ENCODE data around the gene MAB21L2.

MAB21L2 gene

GRCh38 chr4:150581641-150582051 is 305 bp upstream of the MAB21L2 start:
- no peak overlapping the region for H3K4me3 ChIP-seq (ENCODE audit: low read depth, low read length)
- TF ChIP-seq, protein P1, sequence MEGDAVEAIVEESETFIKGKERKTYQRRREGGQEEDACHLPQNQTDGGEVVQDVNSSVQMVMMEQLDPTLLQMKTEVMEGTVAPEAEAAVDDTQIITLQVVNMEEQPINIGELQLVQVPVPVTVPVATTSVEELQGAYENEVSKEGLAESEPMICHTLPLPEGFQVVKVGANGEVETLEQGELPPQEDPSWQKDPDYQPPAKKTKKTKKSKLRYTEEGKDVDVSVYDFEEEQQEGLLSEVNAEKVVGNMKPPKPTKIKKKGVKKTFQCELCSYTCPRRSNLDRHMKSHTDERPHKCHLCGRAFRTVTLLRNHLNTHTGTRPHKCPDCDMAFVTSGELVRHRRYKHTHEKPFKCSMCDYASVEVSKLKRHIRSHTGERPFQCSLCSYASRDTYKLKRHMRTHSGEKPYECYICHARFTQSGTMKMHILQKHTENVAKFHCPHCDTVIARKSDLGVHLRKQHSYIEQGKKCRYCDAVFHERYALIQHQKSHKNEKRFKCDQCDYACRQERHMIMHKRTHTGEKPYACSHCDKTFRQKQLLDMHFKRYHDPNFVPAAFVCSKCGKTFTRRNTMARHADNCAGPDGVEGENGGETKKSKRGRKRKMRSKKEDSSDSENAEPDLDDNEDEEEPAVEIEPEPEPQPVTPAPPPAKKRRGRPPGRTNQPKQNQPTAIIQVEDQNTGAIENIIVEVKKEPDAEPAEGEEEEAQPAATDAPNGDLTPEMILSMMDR (IDR thresholded peaks at IDR 0.05; ENCODE audit: low read depth, low read length, missing control alignments): no peak
- no peak for DNase-seq (ENCODE audit: low read depth)

- DNase-seq (ENCODE audit: low read depth): no peak
- no peak overlapping the region for H3K4me3 ChIP-seq (ENCODE audit: low read depth, low read length)
- TF ChIP-seq, protein P1 (IDR thresholded peaks at IDR 0.05; ENCODE audit: low read depth, low read length, missing control alignments): no peak
These were observed 929 bp downstream of the MAB21L2 start for GRCh38 chr4:150582873-150583286.

GRCh38 chr4:150583287-150584110 is 1.5 kb downstream of the MAB21L2 start:
- DNase-seq (ENCODE audit: low read depth): no peak
- no peak overlapping the region for H3K4me3 ChIP-seq (ENCODE audit: low read depth, low read length)
- TF ChIP-seq, protein P1 (IDR thresholded peaks at IDR 0.05; ENCODE audit: low read depth, low read length, missing control alignments): no peak

GRCh38 chr4:150584111-150584915 is 2.4 kb downstream of the MAB21L2 start:
- DNase-seq (ENCODE audit: low read depth): no peak
- TF ChIP-seq, protein P1 (IDR thresholded peaks at IDR 0.05; ENCODE audit: low read depth, low read length, missing control alignments): no peak
- H3K4me3 ChIP-seq (ENCODE audit: low read depth, low read length): no peak overlapping the region

GRCh38 chr4:150585611-150586010 is 3.7 kb downstream of the MAB21L2 start:
- TF ChIP-seq, protein P1 (IDR thresholded peaks at IDR 0.05; ENCODE audit: low read depth, low read length, missing control alignments): no peak
- H3K4me3 ChIP-seq (ENCODE audit: low read depth, low read length): no peak overlapping the region
- DNase-seq (ENCODE audit: low read depth): no peak

DNA sequence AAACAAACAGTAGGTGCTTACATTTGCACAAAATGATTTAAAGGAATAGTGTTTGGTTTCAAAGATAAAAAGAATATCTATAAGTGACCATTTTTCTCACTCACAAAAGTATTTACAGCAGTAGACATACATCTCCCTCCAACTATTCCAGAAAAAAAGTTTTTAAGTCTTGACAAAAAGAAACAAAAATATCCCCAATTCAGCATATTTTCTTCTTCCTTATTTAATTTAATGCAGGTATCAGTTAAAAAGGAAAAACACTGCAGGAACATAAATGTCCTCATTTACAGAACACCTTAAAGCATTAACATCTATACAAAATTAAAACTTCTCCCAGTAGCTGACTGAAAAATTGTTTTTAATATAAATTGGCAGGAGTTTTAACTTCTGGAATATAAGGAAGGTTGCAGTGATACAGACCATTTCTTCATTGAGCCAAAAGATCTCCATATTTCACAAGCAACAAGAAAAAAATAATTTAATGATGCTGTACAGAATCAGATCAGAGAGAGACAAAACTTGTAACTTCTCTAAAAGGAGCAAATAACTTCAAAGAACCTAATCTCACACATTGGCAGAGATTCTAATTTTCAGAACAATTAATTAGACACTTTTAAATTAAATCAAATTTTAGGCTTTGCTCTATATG is 4.3 kb downstream of the MAB21L2 start:
- H3K4me3 ChIP-seq (ENCODE audit: low read depth, low read length): no peak overlapping the region

More for the DNA sequence above, 4.3 kb downstream of the MAB21L2 start:
- DNase-seq (ENCODE audit: low read depth): no peak
- TF ChIP-seq, protein P1 (IDR thresholded peaks at IDR 0.05; ENCODE audit: low read depth, low read length, missing control alignments): no peak
